PC-3 (cell line): ENCODE data around the gene TNPO3.

Experiments used
- CTCF ChIP-seq: fragments of 300-600 bp; sonication (generic); conservative IDR thresholded peaks from 2 replicates; pipeline ENCODE4 v1.5.1; 2017; ENCODE audit warnings: antibody characterized with exemption, low read depth, mild to moderate bottlenecking, low read length
- EZH2 ChIP-seq: fragments of 300-600 bp; sonication (generic); IDR thresholded peaks from one replicate; pipeline ENCODE4 v1.6.1; 2017; ENCODE audit warnings: antibody characterized with exemption, mild to moderate bottlenecking, low read length; ENCODE audit not compliant: unreplicated experiment

- TF ChIP-seq CTCF = no peak
- TF ChIP-seq EZH2 = no peak
Observed at GRCh38 chr7:128954830-128955802, 99.8 kb downstream of the TNPO3 start.
